DMS53 treated with DMSO at 0.1 percent for 48 hours (cell line): Measurements from ENCODE around the gene SLC28A3.
"Not testable (repeated sequence)": the region's sequence is repeated elsewhere in the genome, so short reads cannot be mapped to it uniquely, and the experiment has no call there.

Experiments
- DNase-seq: peaks from one replicate; lab custom pipeline; 2025; ENCODE audit not compliant: unreplicated experiment; lab: John Stamatoyannopoulos, UW

The SLC28A3 gene, protein sequence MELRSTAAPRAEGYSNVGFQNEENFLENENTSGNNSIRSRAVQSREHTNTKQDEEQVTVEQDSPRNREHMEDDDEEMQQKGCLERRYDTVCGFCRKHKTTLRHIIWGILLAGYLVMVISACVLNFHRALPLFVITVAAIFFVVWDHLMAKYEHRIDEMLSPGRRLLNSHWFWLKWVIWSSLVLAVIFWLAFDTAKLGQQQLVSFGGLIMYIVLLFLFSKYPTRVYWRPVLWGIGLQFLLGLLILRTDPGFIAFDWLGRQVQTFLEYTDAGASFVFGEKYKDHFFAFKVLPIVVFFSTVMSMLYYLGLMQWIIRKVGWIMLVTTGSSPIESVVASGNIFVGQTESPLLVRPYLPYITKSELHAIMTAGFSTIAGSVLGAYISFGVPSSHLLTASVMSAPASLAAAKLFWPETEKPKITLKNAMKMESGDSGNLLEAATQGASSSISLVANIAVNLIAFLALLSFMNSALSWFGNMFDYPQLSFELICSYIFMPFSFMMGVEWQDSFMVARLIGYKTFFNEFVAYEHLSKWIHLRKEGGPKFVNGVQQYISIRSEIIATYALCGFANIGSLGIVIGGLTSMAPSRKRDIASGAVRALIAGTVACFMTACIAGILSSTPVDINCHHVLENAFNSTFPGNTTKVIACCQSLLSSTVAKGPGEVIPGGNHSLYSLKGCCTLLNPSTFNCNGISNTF

DNA sequence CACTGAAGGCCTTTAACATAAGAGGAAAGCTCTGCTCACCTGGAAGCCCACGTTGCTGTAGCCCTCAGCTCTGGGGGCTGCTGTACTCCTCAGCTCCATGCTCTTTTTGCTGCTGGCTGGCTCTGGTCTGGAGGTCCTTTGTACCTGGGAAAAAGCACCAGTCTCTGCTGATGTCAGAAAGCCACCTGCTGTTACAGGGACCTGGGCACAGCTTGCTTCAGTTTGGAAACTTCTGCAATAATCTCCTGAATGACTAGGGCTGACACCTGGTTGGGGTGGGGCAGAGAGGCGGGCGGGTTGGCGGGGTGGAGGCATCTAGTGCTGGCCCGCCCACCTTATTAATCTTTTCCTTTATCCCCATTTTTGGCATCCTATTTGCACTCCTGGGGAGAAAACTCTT lies at the start of gene SLC28A3:
TSS of gene SLC28A3 (minus strand) at position 224 of the 400 bp plus-strand sequence. CDS start at position 99, 125 bp downstream.
- DNase-seq: no peak

DNA sequence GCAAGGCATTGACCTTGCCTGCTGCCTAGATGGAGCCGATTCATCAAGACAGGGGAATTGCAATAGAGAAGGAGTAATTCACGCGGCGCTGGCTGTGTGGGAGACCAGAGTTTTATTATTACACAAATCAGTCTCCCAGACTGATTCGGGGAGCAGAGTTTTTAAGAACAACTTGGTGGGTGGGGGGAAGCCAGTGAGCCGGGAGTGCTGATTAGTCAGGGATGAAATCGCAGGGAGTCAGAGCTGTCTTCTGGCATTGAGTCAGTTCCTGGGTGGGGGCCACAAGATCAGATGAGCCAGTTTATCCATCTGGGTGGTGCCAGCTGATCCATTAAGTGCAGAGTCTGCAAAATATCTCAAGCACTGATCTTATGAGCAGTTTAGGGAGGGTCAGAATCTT lies 49.7 kb upstream of the SLC28A3 start:
- not testable (repeated sequence) for DNase-seq

GRCh38 chr9:84387821-84388220 lies 47.3 kb upstream of the SLC28A3 start:
- no peak for DNase-seq

DNA sequence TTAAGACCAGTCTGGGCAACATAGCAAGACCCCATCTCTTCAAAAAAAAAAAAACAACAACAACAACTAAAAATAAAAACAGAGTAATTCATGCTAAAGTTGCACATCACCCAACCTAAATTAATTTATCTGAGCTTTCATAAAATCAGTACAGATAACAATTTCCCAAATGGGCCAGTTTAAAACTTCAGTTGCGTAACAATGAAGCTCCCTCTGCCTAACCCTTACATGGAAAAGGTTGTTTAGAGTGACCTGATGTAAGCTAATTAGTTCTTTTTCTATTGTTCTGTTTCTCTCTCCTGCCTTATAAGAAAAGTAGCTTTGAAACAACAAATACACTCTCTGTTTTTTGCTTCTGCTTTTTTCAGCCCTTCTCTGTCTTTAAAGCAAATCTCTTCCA lies 46.2 kb upstream of the SLC28A3 start:
- no peak for DNase-seq

GRCh38 chr9:84385386-84386040 lies 45.0 kb upstream of the SLC28A3 start:
- DNase-seq: no peak

DNA sequence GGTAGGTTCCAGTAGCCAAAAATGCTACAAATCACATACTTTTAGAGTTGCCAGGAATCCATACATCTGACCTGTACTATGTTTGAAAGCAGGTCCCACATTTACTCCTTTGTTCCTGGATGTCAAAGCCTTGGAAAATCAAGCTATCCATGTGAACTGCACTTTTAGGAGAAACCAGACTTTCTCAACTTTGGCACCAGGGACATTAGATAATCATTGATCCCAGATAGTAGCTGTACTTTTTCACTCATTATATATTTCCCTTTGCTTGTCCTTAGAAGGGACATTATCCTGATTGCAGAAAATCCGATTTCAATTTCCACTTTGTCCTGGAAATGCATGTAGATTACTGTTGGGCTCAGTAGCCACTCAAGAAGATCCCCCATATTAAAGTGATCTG lies 44.1 kb upstream of the SLC28A3 start:
- no peak for DNase-seq

DNA sequence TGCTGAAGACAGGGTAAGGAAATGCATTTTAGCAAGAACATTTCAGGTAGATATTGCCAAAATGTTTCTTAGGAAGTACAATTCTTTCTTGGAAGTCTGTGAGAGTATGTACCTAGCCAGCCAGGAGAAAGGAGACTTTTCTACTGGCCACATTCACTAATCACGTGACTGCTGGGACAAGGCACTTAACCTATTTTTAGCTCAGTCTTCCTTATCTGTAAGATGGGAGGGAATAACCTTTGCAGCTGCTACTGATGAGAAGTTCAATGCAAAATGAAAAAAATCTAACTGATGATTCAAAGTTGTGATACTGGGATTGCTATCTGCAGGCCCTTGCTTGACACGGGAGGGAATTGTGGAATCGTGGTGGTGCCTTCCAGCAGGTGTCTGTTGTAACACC lies 42.6 kb upstream of the SLC28A3 start:
- no peak for DNase-seq

GRCh38 chr9:84382720-84383119 lies 42.2 kb upstream of the SLC28A3 start:
- DNase-seq: no peak

- no peak for DNase-seq
Observed at GRCh38 chr9:84381508-84381907, 41.0 kb upstream of the SLC28A3 start.

GRCh38 chr9:84379740-84380139 lies 39.2 kb upstream of the SLC28A3 start:
- DNase-seq: no peak

- no peak for DNase-seq
Observed at GRCh38 chr9:84375954-84376353, 35.4 kb upstream of the SLC28A3 start.

- DNase-seq: no peak
Observed at GRCh38 chr9:84374516-84374915, 34.0 kb upstream of the SLC28A3 start.

GRCh38 chr9:84374013-84374412 lies 33.5 kb upstream of the SLC28A3 start:
- DNase-seq: no peak

- DNase-seq: no peak
Observed at GRCh38 chr9:84371737-84372136, 31.2 kb upstream of the SLC28A3 start.

DNA sequence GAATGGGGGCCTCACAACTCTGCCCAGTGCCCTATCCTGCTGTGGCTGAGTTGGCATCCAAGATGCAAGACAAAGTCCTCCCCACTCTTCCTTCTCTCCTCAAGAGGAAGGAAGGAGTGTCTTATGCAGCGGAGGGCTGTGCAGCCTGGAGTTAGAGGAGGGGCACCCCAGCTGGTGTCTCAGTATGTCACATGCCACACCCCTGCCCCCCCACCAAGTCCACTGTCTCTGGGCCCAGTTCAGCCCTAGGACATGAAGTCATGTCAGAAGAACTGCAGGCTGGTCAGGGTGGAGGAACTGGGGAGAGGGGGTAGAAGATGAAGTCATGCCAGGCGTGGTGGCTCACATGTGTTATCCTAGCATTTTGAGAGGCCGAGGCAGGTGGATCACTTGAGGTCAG lies 28.0 kb upstream of the SLC28A3 start:
- no peak for DNase-seq

DNA sequence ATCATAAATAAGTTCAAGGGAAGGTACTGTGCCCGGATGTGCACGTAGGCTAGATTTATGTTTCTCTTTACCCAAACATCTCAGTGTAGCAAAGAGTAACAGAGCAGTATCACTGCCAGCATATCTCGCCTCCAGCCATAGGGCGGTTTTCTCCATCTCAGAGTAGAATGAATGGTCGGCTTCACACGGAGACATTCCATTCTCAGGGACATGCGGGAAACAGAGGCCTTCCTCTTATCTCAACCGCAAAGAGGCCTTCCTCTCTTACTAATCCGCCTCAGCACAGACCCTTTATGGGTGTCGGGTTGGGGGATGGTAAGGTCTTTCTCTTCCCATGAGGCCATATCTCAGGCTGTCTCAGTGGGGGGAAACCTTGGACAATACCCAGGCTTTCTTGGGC lies 27.2 kb upstream of the SLC28A3 start:
- not testable (repeated sequence) for DNase-seq

DNA sequence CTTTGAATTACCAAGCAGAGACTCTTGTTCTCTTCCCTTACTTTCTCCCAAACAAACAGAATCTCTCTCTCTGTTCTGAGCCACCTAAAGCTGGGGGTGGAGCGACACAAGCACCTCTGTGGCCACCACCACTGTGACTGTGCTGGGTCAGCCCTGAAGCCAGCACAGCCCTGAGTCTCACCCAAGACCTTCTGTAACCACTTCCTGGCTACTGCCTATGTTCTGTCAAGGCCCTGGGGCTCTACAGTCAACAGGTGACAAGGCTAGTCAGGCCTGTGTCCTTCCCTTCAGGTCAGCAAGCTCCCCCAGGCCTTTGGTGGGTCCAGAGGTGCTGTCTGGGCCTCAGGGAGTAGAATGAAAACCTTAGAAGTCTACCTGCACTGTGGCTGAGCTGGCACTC lies 26.1 kb upstream of the SLC28A3 start:
- no peak for DNase-seq

DNA sequence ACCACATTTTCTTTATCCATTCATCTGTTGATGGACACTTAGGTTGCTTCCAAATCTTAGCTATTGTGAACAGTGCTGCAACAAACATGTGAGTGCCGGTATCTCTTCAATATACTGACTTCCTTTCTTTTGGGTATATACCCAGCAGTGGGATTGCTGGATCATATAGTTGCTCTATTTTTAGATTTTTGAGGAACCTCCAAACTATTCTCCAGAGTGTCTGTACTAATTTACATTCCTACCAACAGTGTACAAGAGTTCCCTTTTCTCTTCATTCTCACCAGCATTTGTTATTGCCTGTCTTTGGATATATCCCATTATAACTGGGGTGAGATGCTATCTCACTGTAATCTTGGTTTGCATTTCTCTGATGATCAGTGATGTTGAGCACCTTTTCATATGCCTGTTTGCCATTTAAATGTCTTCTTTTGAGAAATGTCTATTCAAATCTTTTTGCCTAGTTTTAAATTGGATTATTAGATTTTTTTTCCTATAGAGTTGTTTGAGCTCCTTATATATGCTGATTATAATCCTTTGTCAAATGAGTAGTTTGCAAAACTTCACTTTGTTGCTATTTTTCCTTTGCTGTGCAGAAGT lies 24.4 kb upstream of the SLC28A3 start:
- not testable (repeated sequence) for DNase-seq

DNA sequence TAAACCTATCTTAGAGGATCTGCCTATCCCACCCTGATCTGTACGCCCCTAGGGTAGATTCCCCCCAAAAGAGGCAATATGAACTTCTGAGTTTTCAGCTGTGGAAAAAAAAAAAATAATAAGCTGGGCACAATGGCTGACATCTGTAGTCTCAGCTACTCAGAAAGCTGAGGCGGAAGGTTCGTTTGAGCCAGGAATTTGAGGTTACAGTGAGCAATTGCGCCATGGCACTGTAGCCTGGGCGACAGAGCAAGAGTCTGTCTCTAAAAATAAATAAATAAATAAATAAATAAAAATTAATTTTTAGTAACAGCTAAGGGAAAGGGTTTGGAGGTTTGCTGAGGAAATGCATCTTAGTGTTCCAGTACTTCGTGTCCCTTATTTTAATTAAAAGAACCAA lies 21.1 kb upstream of the SLC28A3 start:
- no peak for DNase-seq

DNA sequence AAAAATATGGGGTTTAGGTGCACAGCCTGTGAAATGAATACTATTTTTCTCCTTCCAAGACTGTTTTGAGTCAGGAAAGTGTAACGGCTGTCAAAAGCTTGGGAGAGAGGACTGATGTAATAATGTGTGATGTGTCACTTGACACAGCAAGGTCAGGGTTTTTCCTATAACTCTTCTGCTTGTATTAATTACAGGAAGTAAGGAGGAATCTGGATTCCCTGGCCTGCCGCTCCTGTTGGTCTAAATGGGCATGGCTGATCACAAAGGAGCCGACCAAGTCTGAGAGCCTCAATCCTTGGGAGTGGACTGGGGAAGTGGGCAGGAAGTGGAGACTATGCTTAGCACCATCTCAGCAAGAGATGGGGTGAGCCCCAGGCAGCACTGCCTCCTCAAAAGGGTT lies 16.7 kb upstream of the SLC28A3 start:
- no peak for DNase-seq

- DNase-seq: no peak
Observed at GRCh38 chr9:84354035-84354434, 13.5 kb upstream of the SLC28A3 start.

DNA sequence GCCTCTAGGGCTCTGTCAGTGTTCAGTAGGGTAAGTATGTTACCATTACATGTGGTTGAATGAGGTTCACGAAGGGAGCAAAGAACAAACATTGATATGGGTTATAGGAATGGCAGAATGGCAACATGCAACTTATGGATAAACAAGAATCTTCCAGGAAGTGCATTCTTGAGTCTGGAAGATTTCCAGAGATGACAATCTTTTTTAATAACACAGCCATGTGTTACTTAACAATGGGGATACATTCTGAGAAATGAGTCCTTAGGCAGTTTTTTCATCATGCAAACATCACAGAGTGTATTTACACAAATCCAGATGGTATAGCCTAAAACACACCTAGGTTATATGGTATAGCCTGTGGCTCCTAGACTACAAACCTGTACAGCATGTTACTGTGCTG lies 9.1 kb upstream of the SLC28A3 start:
- DNase-seq: no peak
